GM18867 (cell line): ENCODE measurements around the gene LRMDA.
"Not testable (repeated sequence)": the region's sequence is repeated elsewhere in the genome, so short reads cannot be mapped to it uniquely, and the experiment has no call there.

Experiments used
- ATAC-seq: cut with Tn5 transposase; IDR thresholded peaks from one replicate; pipeline ENCODE4 v1.9.1; 2021; ENCODE audit warnings: mild to moderate bottlenecking, moderate library complexity; ENCODE audit not compliant: unreplicated experiment

Gene LRMDA

GRCh38 chr10:75764974-75765788 lies 333.8 kb downstream of the LRMDA start:
- ATAC-seq: no peak

DNA sequence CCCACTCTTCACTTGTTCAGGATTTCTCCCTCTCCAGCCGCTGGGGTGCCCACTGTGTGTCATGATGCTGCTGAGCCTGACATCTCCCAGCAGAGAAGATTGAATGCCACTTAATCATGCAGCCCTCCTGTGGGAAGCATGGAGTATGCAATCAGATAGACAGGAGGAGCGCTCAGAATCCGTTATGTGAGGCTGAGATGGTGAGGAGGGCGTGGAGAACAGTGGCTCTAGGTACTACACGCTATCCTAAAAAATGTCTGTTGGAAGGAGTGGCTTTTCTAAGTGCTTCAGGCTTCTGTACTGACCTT lies 334.3 kb downstream of the LRMDA start:
- ATAC-seq: no peak

DNA sequence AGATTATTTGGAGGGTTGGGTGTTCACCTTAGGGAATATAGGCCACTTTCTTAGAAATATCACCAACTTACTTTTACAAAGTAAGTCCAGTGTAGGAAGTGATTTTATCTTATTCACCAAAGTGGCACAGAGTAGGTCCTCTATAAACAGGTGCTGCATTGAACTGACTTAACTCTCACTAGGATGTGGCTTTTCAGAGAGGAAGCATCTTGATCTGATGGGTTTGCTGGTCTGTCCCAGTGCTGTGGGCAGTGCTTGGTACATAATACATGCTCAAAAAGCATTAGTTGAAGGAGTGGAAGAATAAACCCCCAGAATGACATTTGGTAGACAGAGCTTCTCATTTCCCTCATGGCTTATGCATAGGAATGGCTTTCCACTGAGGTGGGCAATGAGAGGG lies 334.7 kb downstream of the LRMDA start:
- ATAC-seq: no peak

DNA sequence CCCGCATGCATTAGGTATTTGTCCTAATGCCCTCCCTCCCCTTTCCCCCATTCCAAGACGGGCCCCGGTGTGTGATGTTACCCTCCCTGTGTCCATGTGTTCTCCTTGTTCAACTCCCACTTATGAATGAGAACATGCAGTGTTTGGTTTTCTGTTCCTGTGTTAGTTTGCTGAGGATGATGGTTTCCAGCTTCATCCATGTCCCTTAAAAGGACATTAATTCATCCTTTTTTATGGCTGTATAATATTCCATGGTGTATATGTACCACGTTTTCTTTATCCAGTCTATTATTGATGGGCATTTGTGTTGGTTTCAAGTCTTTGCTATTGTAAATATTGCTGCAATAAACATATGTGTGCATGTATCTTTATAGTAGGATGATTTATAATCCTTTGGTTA lies 335.3 kb downstream of the LRMDA start:
- ATAC-seq: not testable (repeated sequence)

GRCh38 chr10:75770626-75771081 lies 339.2 kb downstream of the LRMDA start:
- ATAC-seq: no peak

GRCh38 chr10:75771606-75772005 lies 340.2 kb downstream of the LRMDA start:
- no peak for ATAC-seq

GRCh38 chr10:75772153-75772887 lies 340.9 kb downstream of the LRMDA start:
- ATAC-seq: peak; percentile 68

GRCh38 chr10:75773231-75773780 lies 341.9 kb downstream of the LRMDA start:
- peak; percentile 72 for ATAC-seq

DNA sequence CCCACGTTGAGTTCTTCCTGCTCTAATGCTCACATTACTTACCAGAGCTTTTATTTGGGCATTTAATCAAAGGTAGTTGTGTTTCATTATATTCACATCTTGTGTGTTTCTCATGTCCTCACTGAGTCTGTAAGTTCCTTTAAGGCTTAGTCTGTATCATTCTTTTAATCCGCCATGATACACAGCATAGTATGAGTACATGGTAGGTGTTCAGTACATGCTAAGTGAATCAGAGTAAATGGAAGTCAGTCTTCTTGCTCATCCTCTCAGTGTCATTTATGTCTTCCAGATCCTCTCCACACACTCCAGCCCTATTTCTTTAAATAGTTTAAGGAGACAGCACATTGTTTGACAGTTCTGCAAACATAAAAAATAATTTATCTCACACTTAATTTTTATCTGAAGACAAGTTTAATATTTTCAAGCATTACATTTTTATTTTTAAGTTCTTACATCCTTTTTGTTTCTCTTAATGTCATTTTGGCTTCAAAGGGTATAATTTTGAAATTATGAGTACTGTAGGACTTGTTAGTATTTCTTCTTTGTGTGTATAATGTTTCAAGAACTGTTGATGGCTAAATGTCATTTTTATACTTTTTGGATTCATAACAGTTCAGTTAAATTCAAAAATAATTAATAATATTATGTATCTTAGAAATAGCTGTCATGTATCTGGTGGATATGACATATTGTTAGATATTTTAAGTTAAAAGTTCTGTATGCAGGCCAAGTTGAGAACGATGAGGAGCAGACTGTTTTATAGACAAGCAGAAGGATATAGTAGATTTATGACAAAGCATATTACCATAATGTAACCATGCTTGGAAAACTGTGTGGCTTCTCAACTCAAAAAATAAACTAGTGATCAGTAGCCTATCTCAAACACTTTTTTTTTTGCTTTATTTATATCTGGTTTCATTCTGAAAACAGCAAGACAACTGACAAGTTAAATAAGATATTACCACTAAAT lies 342.7 kb downstream of the LRMDA start:
- no peak for ATAC-seq

DNA sequence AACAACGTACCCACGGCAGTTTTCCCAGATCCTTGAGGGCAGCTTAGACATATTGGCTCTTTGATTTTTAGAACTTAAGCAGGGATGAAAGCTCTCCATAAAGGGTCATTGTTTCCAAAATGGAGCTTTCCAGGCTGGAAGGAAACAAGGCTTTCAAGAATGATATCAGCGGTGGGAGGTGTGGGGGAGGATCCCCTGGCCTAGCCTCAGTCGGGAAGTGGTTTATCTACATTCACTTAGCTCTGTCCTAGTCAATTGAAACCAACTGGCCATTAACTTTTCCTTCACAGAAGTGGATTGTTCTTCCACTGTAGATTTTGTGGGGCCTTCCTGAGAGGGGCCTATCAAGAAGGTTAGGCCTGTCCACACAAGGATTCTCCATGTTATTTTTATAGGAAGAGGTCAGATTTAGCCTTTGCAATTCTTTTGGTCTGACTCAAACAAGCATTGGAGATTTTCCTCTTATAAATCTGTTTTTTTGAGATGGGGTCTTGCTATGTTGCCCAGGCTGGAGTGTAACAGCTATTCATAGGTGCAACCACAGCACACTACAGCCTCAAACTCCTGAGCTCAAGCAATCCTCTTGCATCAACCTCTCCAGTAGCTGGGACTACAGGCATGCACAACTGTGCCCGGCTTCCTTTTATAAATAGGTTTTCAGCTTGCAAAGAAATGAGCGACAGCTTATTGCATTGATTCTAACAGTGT lies 343.5 kb downstream of the LRMDA start:
- ATAC-seq: no peak

GRCh38 chr10:75776738-75777504 lies 345.5 kb downstream of the LRMDA start:
- ATAC-seq: no peak

DNA sequence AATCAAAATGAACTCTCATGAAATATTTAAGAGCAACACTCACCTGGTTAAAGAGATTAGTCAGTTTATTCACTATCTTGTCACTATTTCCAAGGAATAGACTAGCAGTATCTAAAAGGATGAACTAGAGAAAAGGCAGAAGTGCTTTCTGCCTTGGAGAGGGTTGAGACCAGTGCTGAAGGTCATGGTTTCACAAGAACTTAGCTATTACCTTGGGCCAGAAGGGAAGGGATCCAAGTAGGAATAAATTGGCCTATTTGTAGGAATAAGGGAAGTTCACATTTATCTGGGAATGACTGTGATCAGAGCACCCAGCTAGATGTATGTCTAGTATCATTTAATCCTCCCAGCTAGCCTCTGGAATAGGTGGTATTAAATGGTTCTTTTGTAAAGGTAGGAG lies 347.2 kb downstream of the LRMDA start:
- no peak for ATAC-seq

- ATAC-seq: no peak
Measured at GRCh38 chr10:75779276-75779675, 347.9 kb downstream of the LRMDA start.

GRCh38 chr10:75782463-75783248 lies 351.2 kb downstream of the LRMDA start:
- no peak for ATAC-seq

DNA sequence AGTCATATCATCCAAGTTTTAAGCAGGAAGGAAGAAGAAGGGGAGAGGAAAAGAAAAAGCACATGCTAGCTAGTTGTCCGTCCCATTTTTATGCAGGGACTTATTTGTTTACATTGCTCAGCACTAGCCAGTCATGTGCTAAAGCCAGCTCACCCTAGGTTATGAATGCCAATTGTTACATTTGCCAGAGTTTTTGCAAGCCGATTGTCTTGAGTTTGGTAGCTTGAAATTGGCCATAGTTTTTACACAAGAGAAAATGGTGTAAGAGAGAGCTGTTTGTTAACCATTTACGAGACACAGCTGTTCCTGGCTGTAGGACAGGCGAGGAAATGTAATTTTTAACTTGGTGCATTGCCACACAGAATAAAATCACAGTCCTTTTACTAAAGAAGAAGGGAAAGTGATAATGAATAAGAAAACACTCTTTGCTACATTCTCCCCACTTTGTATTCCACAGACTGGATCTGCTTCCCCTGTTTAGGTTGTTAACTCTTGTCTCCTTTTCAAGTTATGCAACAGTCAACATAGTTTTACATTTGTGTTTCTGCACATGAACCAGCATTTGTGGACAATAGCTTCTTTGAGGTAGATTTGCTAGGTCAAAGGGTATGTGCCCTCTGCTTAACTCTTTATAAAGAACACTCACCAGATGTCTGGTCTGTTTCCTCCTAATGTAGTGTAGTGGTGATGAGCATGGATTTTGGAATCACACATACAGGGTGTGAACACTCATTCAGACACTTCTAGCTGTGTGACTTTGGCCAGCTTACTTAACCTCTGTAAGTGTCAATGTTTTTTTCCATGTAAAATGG lies 357.2 kb downstream of the LRMDA start:
- no peak for ATAC-seq

GRCh38 chr10:75793848-75794247 lies 362.4 kb downstream of the LRMDA start:
- no peak for ATAC-seq

- ATAC-seq: no peak
Measured at GRCh38 chr10:75801121-75801520, 369.7 kb downstream of the LRMDA start.

- ATAC-seq: no peak
Measured at GRCh38 chr10:75801661-75802060, 370.2 kb downstream of the LRMDA start.
